Right lobe of liver (tissue), 6 donors: Measurements from ENCODE around the gene MCOLN3. TPM values are rescaled to one million over a fixed set of nuclear protein-coding genes. Genes with fewer than 3 reads are reported as not detected.
A peak's percentile ranks its signal among the peaks of the same experiment; 100 is the strongest.

Experiments used
- ATAC-seq, 4 donors: fragments of 200-7000 bp; cut with Tn5 transposase; one replicate each; pipeline ENCODE4 v1.9.1; 2020; ENCODE audit warnings: mild to moderate bottlenecking in 4 of 4, moderate library complexity in 4 of 4
- DNase-seq, 3 donors: peaks; one replicate each; pipeline ENCODE4 v3.0.0-alpha.2; 2020
- H3K27ac ChIP-seq, 3 donors: fragments of 200-600 bp; one replicate each; pipeline ENCODE4 v1.8.0; 2022
- H3K27me3 ChIP-seq, 2 donors: fragments of 200-600 bp; one replicate each; pipeline ENCODE4 v1.8.0; 2022
- H3K36me3 ChIP-seq, 4 donors: fragments of 200-600 bp; sonication (generic) in 1 of 4; one replicate each; pipeline versions ENCODE4 v1.5.1 to v1.8.0; 2017 to 2022; ENCODE audit warnings: control low read depth in 1 of 4
- H3K4me1 ChIP-seq, 4 donors: fragments of 200-600 bp; sonication (generic) in 1 of 4; one replicate each; pipeline versions ENCODE4 v1.5.1 to v1.8.0; 2017 to 2022; ENCODE audit warnings: control low read depth in 1 of 4
- H3K4me3 ChIP-seq, 3 donors: fragments of 200-600 bp; one replicate each; pipeline ENCODE4 v1.8.0; 2022
- H3K9me3 ChIP-seq, 4 donors: fragments of 200-600 bp; sonication (generic) in 1 of 4; one replicate each; pipeline versions ENCODE4 v1.5.1 to v1.8.0; 2017 to 2022; ENCODE audit warnings: control low read depth in 1 of 4
- CTCF ChIP-seq, 4 donors: fragments of 200-600 bp in 3 of 4; fragments of 450-650 bp in 1 of 4; IDR thresholded peaks; one replicate each; pipeline versions ENCODE4 v1.5.1 to v1.8.0; 2016 to 2022; ENCODE audit warnings: antibody characterized with exemption in 4 of 4, mild to moderate bottlenecking in 2 of 4
- POLR2A ChIP-seq: fragments of 450-650 bp; IDR thresholded peaks from one replicate; pipeline ENCODE4 v1.6.1; 2017; ENCODE audit warnings: antibody characterized with exemption, mild to moderate bottlenecking
- WGBS: methylation state at CpG from one replicate; pipeline ENCODE4 v1.1.6; 2018; ENCODE audit warnings: low coverage, low lambda C conversion rate; ENCODE audit not compliant: insufficient coverage; ENCODE audit errors: missing lambda C conversion rate; 5-methylcytosine and 5-hydroxymethylcytosine counted together
- intact Hi-C, 2 donors: fragments of 100-400 bp; cut with DNase I; formaldehyde crosslinking; loops; one replicate each; pipeline versions ENCODE4 v1.11.2 to v1.14.1; 2022
- total RNA-seq, 6 experiments: library from RNA; depleted of rRNA in 2 of 6; stranded (reverse); fragments of >200 nt in 2 of 6; fragmentation: NEBNext Ultra II Directional in 3 of 6; extraction: Animal tissue kit (Norgen Biotek cat#: 25700) in 3 of 6; gene quantifications; one replicate each; pipeline versions ENCODE4 v1.1.0 to v1.2.4, GENCODE V29; 2016 to 2023
- donor health status: DM: no; HTN: yes; CAD: no.
- donor health status: DM: no; HTN: no; CAD: no.
- donor health status: DM: no; HTN: no; CAD: no.
- donor health status: DM: no; HTN: yes; CAD: no.
- donor health status: DM: no; HTN: yes; CAD: no.

MCOLN3 gene
- total RNA-seq, 6 experiments from 2014 or later = 0.09 to 0.26 (median 0.15) TPM

DNA sequence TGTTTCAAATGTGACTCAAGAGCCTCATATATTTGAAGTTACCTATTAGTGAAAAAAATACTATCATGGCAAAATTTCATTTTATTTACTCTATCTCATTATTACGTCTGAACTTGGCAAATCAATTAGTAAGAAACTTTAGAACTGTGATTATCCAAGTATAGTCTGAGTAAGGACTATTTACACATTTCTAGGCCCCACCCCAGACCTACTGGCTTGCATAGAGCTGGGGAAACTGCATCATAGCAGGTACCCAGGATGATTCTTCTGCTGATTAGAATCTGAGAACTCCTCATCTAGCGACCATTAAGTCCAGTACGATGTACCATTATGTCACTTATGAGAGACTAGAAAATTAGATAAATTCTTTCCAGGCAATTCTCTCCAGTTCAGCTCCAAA is 20.1 kb downstream of the MCOLN3 start:
- Histone ChIP-seq H3K36me3 (no peaks in the 10 kb centered on the region), H3K9me3 (no peaks in the 10 kb centered on the region), H3K27ac (no peak overlapping the region), H3K4me1 (no peaks in the 10 kb centered on the region), H3K27me3 (no peaks in the 10 kb centered on the region), H3K4me3 (no peak overlapping the region)
- no peak for ATAC-seq
- TF ChIP-seq CTCF (IDR thresholded peaks at IDR 0.05) = no peak
- no peak for TF ChIP-seq POLR2A
- intact Hi-C loops = no loop called here
- no peak for DNase-seq
- 63% methylated on average over 3 of the region's 3 CpGs for WGBS

DNA sequence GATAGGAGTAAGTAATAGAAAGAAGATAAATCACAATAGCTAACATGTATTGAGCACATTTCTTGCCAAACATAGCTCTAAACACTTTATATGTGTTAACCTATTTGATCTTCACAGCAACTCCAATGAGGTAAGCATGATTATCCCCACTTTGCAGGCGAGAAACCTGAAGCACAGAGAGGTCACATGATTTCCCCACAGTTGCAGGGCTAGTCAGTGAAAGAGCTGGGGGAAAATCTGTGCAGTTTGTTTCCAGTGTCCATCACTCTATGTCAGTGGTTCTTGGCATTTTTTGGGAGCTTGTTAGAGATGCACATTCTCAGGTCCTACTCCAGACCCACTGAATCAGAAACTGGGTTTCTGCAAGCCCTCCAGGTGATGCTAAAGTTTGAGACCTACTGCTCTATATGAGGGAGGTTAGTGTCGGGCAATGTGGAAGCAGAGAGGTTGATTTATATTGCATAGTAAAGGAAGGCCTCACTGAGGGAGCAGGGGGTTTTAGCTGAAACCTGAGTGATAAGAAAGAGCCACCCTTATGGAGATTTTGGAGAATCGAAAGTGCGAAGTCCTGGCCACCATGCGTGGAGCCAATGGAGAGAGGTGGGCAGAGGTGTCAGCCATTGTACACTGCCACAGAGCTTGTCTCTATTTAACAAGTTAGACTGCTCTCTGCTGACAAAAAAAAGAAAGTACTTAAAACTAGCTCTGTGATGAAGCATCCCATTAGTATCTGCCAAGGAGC is 20.9 kb downstream of the MCOLN3 start:
- Histone ChIP-seq H3K36me3 (no peaks in the 10 kb centered on the region), H3K4me3 (no peak overlapping the region), H3K4me1 (no peaks in the 10 kb centered on the region), H3K27me3 (no peaks in the 10 kb centered on the region), H3K27ac (no peak overlapping the region), H3K9me3 (no peaks in the 10 kb centered on the region)
- ATAC-seq = peak; percentile 41 to 71 (median 68)
- no peak for DNase-seq
- WGBS = 53% methylated on average over 5 of the region's 5 CpGs
- TF ChIP-seq POLR2A (no peak), CTCF (IDR thresholded peaks at IDR 0.05) (peak in 3 of 4 donors; percentile 7 to 27 (median 12))
- intact Hi-C loops = no loop called here

DNA sequence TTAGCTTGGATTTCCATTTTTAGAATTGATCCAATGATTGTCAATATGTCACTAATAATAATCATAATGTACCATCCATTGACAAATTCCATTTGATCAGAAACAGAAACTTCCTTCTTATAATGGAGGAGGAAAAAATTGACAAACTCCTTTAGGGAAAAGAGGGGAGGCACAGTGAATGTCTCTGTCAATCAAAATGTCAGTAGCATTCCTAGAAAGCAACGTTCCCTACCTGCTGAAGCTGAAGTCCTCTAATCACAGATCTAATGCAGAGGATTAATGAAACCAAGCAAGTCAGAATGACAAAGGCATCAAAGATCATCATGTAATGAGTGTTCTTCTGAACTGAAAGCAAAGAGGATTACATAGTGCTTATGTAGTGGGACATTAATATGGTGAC is 22.4 kb downstream of the MCOLN3 start:
- intact Hi-C loops = no loop called here
- DNase-seq = no peak

DNA sequence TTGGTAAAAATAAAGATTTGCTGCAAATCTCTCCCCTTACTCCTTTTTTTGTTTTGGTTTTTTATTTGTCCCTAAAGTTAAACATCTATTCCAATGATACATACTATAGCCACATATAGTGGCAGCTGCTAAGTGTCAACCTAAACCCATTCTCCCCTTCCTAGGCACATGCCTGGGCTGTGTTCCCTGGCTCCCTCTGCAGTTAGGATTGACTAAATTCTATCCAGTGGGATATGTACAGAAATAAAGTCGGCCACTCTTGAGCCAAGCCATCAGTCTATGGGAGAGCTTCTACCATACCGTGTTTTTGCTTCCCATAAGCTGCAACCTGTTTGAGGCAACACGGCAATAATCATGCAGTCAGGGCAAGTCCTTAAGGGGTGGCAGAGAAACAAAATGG is 23.6 kb downstream of the MCOLN3 start:
- ATAC-seq (no peak), DNase-seq (no peak)
- no peak for TF ChIP-seq CTCF (IDR thresholded peaks at IDR 0.05)
- TF ChIP-seq POLR2A = no peak
- H3K27me3 ChIP-seq = no peaks in the 10 kb centered on the region
- H3K27ac ChIP-seq = no peak overlapping the region
- 61% methylated on average over 3 of the region's 3 CpGs for WGBS
- H3K36me3 ChIP-seq = no peaks in the 10 kb centered on the region
- H3K4me3 ChIP-seq = no peak overlapping the region
- H3K9me3 ChIP-seq = no peaks in the 10 kb centered on the region
- H3K4me1 ChIP-seq = no peaks in the 10 kb centered on the region
- intact Hi-C loops = no loop called here

More for the DNA sequence above, 22.4 kb downstream of the MCOLN3 start:
- no peak overlapping the region for H3K4me3 ChIP-seq
- no peaks in the 10 kb centered on the region for H3K36me3 ChIP-seq
- 63% methylated on average over 1 of the region's 1 CpG for WGBS
- TF ChIP-seq CTCF (IDR thresholded peaks at IDR 0.05) (no peak), POLR2A (no peak)
- H3K27ac ChIP-seq = no peak overlapping the region
- no peaks in the 10 kb centered on the region for H3K9me3 ChIP-seq
- H3K4me1 ChIP-seq = no peaks in the 10 kb centered on the region
- H3K27me3 ChIP-seq = no peaks in the 10 kb centered on the region
- ATAC-seq = no peak
